A549 (cell line): ENCODE data around the gene RD3L. TPM values are rescaled to one million over a fixed set of nuclear protein-coding genes. Genes with fewer than 3 reads are reported as not detected.

Source experiments
- BCL3 ChIP-seq: fragments of >200 bp; sonication (Bioruptor Twin); formaldehyde crosslinking; IDR thresholded peaks from 3 replicates; pipeline ENCODE4 v1.6.1; 2016
- BHLHE40 ChIP-seq: IDR thresholded peaks from 2 replicates; pipeline ENCODE4 v1.6.1; 2012; ENCODE audit warnings: low read depth, low read length, inconsistent platforms
- CBX8 ChIP-seq: fragments of 200-600 bp; sonication (generic); IDR thresholded peaks from 2 replicates; pipeline ENCODE4 v1.6.1; 2016
- CHD2 ChIP-seq: fragments of 150-350 bp; IDR thresholded peaks from 2 replicates; pipeline ENCODE4 v1.6.1; 2014; ENCODE audit warnings: low read length; ENCODE audit not compliant: partially characterized antibody
- EHF ChIP-seq: fragments of 250-450 bp; sonication (Bioruptor Pico); IDR thresholded peaks from 2 replicates; pipeline ENCODE4 v1.5.0; 2020; ENCODE audit warnings: mild to moderate bottlenecking
- EHMT2 ChIP-seq: fragments of 200-600 bp; sonication (generic); IDR thresholded peaks from 2 replicates; pipeline ENCODE4 v1.6.1; 2016; ENCODE audit warnings: antibody characterized with exemption, low read depth, mild to moderate bottlenecking, moderate library complexity
- ELK1 ChIP-seq: fragments of 150-350 bp; IDR thresholded peaks from 2 replicates; pipeline ENCODE4 v1.6.1; 2014; ENCODE audit warnings: low read depth, mild to moderate bottlenecking, low read length
- EP300 ChIP-seq, 2 experiments: fragments of >200 bp; sonication (Bioruptor Twin); formaldehyde crosslinking; IDR thresholded peaks; 2 replicates in 1 of 2; 3 replicates in 1 of 2; pipeline ENCODE4 v1.6.1; 2016 to 2017
- ESRRA ChIP-seq: fragments of 150-350 bp; IDR thresholded peaks from 2 replicates; pipeline ENCODE4 v1.6.1; 2014; ENCODE audit warnings: mild to moderate bottlenecking, low read length, borderline replicate concordance
- FOSB ChIP-seq: fragments of 250-450 bp; sonication (Bioruptor Pico); IDR thresholded peaks from 2 replicates; pipeline ENCODE4 v1.5.0; 2020; ENCODE audit warnings: mild to moderate bottlenecking, moderate library complexity
- FOSL2 ChIP-seq, 2 experiments: fragments of 450-650 bp in 1 of 2; fragments of >200 bp in 1 of 2; sonication (Bioruptor Twin) in 1 of 2; formaldehyde crosslinking; IDR thresholded peaks; 2 replicates each; pipeline versions ENCODE4 v1.5.0 to v1.6.1; 2016 to 2020; ENCODE audit warnings: mild to moderate bottlenecking in 1 of 2, moderate library complexity in 1 of 2
- GATA3 ChIP-seq: IDR thresholded peaks from 2 replicates; pipeline ENCODE4 v1.6.1; 2012; ENCODE audit warnings: borderline replicate concordance
- HEYL ChIP-seq: fragments of 250-450 bp; sonication (Bioruptor Pico); IDR thresholded peaks from 2 replicates; pipeline ENCODE4 v1.8.0; 2021; ENCODE audit warnings: mild to moderate bottlenecking, moderate library complexity
- HOXB5 ChIP-seq: fragments of 250-450 bp; sonication (Bioruptor Pico); IDR thresholded peaks from 2 replicates; pipeline ENCODE4 v1.5.0; 2020; ENCODE audit warnings: mild to moderate bottlenecking, moderate library complexity
- MAX ChIP-seq: IDR thresholded peaks from 2 replicates; pipeline ENCODE4 v1.6.1; 2012
- MAZ ChIP-seq: fragments of 150-350 bp; IDR thresholded peaks from 2 replicates; pipeline ENCODE4 v1.6.1; 2014; ENCODE audit warnings: antibody characterized with exemption, low read depth, low read length, borderline replicate concordance
- MYC ChIP-seq: IDR thresholded peaks from 2 replicates; pipeline ENCODE4 v1.6.1; 2012; ENCODE audit warnings: mild to moderate bottlenecking, inconsistent platforms, low read length, improper control_type of control experiment, borderline replicate concordance
- NR3C1 ChIP-seq: fragments of >200 bp; sonication (Bioruptor Twin); formaldehyde crosslinking; IDR thresholded peaks from 3 replicates; pipeline ENCODE4 v1.6.1; 2017
- PHF8 ChIP-seq: fragments of 200-600 bp; sonication (generic); IDR thresholded peaks from 2 replicates; pipeline ENCODE4 v1.6.1; 2016; ENCODE audit warnings: low read depth, mild to moderate bottlenecking, antibody characterized with exemption, moderate library complexity, borderline replicate concordance
- POLR2AphosphoS2 ChIP-seq: conservative IDR thresholded peaks from 2 replicates; pipeline ENCODE4 v1.6.1; 2012; ENCODE audit warnings: low read length, improper control_type of control experiment, inconsistent platforms
- RCOR1 ChIP-seq: fragments of 150-350 bp; IDR thresholded peaks from 2 replicates; pipeline ENCODE4 v1.6.1; 2014; ENCODE audit warnings: antibody characterized with exemption, low read length, low read depth
- REST ChIP-seq: fragments of 200-600 bp; sonication (generic); IDR thresholded peaks from 2 replicates; pipeline ENCODE4 v1.6.1; 2016; ENCODE audit warnings: antibody characterized with exemption, mild to moderate bottlenecking, moderate library complexity
- RFX5 ChIP-seq: fragments of 450-650 bp; IDR thresholded peaks from 2 replicates; pipeline ENCODE4 v1.7.1; 2014; ENCODE audit warnings: antibody characterized with exemption, mild to moderate bottlenecking, moderate library complexity
- SMC3 ChIP-seq: fragments of >200 bp; sonication (Bioruptor Twin); formaldehyde crosslinking; IDR thresholded peaks from 3 replicates; pipeline ENCODE4 v1.6.1; 2018; ENCODE audit warnings: inconsistent platforms
- SREBF2 ChIP-seq: fragments of 450-650 bp; IDR thresholded peaks from 2 replicates; pipeline ENCODE4 v1.6.1; 2014; ENCODE audit warnings: mild to moderate bottlenecking, moderate library complexity
- USF2 ChIP-seq: fragments of 450-650 bp; IDR thresholded peaks from 2 replicates; pipeline ENCODE4 v1.6.1; 2014; ENCODE audit warnings: antibody characterized with exemption
- ZC3H11A ChIP-seq: fragments of 450-650 bp; IDR thresholded peaks from 2 replicates; pipeline ENCODE4 v1.6.1; 2014; ENCODE audit warnings: antibody characterized with exemption, mild to moderate bottlenecking
- ZNF302 ChIP-seq: fragments of 250-450 bp; sonication (Bioruptor Pico); IDR thresholded peaks from 2 replicates; pipeline ENCODE4 v1.9.0; 2021; ENCODE audit warnings: inconsistent platforms, mild to moderate bottlenecking, moderate library complexity
- ZSCAN20 ChIP-seq: fragments of 250-450 bp; sonication (Bioruptor Pico); IDR thresholded peaks from 2 replicates; pipeline ENCODE4 v1.8.0; 2022; ENCODE audit warnings: mild to moderate bottlenecking, moderate library complexity
- polyA plus RNA-seq, 4 experiments: library from polyadenylated mRNA; depleted of rRNA in 3 of 4; stranded (reverse); fragments of >200 nt; fragmentation: RNase III in 1 of 4; extraction: RNeasy Plus Mini Kit Qiagen cat#74134 plus additional on column Dnase treatment in 1 of 4; gene quantifications; 2 replicates in 3 of 4; 3 replicates in 1 of 4; pipeline ENCODE4 v1.2.3, GENCODE V29; 2011 to 2017
- TF ChIP-seq, protein P1 (sequence below): fragments of 250-450 bp; sonication (Bioruptor Pico); IDR thresholded peaks from 2 replicates; pipeline ENCODE4 v1.5.0; 2021; ENCODE audit warnings: mild to moderate bottlenecking, moderate library complexity, borderline replicate concordance
- TF ChIP-seq, protein P2 (sequence below): fragments of >200 bp; sonication (Bioruptor Twin); formaldehyde crosslinking; IDR thresholded peaks from 2 replicates; pipeline ENCODE4 v1.6.1; 2016
- TF ChIP-seq, protein P3 (sequence below): IDR thresholded peaks from 2 replicates; pipeline ENCODE4 v1.6.1; 2012; ENCODE audit warnings: low read depth, borderline replicate concordance

RD3L gene
- polyA plus RNA-seq, 2 of the 4 experiments (the other 2 are of a cell fraction) = not detected

DNA sequence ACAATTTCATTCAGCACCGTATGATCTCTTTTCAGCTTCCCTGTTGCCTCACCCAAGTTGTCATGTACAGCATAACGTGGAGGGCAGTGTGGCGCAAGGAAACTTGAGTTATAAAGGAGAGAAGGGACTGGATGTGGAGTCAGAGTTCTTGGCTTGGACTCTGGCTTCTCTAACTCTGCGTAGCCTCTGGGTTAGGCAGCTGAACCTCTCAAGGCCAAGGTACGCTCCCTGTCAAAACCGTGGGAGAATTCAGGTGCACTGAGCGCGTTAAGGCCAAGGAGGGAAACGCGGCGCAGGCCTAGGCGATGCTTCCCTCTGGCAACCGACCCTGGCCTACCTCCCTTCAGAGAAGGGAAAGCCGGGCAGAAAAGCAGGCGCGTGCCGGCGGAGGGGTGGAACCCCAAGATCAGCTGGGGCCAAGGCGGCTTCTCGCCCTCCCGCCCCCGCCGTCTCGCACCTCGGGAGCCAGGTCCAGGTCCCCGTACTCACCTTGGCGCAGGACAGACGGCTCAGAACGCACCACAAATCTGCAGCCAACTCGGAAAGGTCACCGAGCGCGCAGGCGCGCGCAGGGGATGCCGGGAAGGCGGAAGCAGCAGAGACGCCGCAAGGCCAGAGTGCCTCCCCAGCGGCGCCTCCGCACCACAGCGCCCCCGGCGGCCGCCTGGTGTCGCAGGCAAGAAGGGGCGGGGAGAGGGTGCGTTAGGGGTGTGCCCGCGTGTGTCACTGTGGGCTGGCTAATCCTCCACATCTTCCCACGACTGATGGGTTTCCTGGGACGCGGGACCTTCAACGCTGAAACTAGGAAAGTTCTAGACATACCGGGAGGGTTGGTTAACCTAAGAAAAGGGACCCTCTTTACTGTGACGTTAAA, 21.1 kb downstream of the RD3L start (continued):
- TF ChIP-seq, protein P1, sequence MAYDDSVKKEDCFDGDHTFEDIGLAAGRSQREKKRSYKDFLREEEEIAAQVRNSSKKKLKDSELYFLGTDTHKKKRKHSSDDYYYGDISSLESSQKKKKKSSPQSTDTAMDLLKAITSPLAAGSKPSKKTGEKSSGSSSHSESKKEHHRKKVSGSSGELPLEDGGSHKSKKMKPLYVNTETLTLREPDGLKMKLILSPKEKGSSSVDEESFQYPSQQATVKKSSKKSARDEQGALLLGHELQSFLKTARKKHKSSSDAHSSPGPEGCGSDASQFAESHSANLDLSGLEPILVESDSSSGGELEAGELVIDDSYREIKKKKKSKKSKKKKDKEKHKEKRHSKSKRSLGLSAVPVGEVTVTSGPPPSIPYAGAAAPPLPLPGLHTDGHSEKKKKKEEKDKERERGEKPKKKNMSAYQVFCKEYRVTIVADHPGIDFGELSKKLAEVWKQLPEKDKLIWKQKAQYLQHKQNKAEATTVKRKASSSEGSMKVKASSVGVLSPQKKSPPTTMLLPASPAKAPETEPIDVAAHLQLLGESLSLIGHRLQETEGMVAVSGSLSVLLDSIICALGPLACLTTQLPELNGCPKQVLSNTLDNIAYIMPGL (CRISPR knock-in tag) = no peak; the same call in 1 of the 2 replicates
- TF ChIP-seq BHLHE40 (no peak), EHMT2 (no peak), CBX8 (no peak), ESRRA (no peak), ELK1 (no peak), MAZ (0 out of 2 replicates have a peak, but pooled peaks have one; percentile 54), NR3C1 (no peak), RFX5 (no peak), FOSB (CRISPR knock-in tag) (no peak), PHF8 (peak; percentile 60; the same call in 1 of the 2 replicates), REST (no peak), MAX (peak; percentile 83), HOXB5 (no peak), MYC (0 out of 2 replicates have a peak, but pooled peaks have one; percentile 23), ZNF302 (CRISPR knock-in tag) (no peak), CHD2 (no peak), ZSCAN20 (CRISPR knock-in tag) (no peak), ZC3H11A (no peak), HEYL (CRISPR knock-in tag) (no peak), BCL3 (no peak; the same call in 1 of the 3 replicates), EHF (CRISPR knock-in tag) (no peak), POLR2AphosphoS2 (no peak), RCOR1 (no peak), EP300 (IDR thresholded peaks at IDR 0.05) (no peak), GATA3 (no peak), SREBF2 (no peak), SMC3 (no peak), USF2 (no peak), FOSL2 (IDR thresholded peaks at IDR 0.05) (no peak), FOSL2 (CRISPR knock-in tag; IDR thresholded peaks at IDR 0.05) (no peak)
- TF ChIP-seq, protein P2, sequence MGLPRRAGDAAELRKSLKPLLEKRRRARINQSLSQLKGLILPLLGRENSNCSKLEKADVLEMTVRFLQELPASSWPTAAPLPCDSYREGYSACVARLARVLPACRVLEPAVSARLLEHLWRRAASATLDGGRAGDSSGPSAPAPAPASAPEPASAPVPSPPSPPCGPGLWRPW = no peak
- TF ChIP-seq, protein P3, sequence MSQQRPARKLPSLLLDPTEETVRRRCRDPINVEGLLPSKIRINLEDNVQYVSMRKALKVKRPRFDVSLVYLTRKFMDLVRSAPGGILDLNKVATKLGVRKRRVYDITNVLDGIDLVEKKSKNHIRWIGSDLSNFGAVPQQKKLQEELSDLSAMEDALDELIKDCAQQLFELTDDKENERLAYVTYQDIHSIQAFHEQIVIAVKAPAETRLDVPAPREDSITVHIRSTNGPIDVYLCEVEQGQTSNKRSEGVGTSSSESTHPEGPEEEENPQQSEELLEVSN = no peak; the same call in 1 of the 2 replicates
